Astrocyte (in vitro differentiated cells and primary cell): Measurements from ENCODE around the gene PTPRT. TPM values are rescaled to one million over a fixed set of nuclear protein-coding genes. Genes with fewer than 3 reads are reported as not detected.

Source experiments
- DNase-seq: peaks from one replicate; pipeline ENCODE4 v3.0.0-alpha.2; 2010; ENCODE audit warnings: low read depth
- FAIRE-seq: peaks from 2 replicates; lab custom pipeline; 2011; peaks lifted over from hg19 to GRCh38; lab: Jason Lieb, UNC
- H2AFZ ChIP-seq: 2 replicates; pipeline ENCODE4 v1.6.0; 2012; ENCODE audit warnings: low read depth, low read length, inconsistent platforms
- H3K27ac ChIP-seq: 2 replicates; pipeline ENCODE4 v1.5.1; 2011; ENCODE audit warnings: low read depth, low read length, inconsistent platforms
- H3K27me3 ChIP-seq: 2 replicates; pipeline ENCODE4 v1.6.0; 2011; ENCODE audit warnings: low read length, inconsistent platforms; ENCODE audit not compliant: insufficient read depth
- H3K36me3 ChIP-seq: 2 replicates; pipeline ENCODE4 v1.5.1; 2011; ENCODE audit warnings: low read length, inconsistent platforms; ENCODE audit not compliant: insufficient read depth
- H3K4me1 ChIP-seq: 2 replicates; pipeline ENCODE4 v1.5.1; 2011; ENCODE audit warnings: low read length, inconsistent platforms; ENCODE audit not compliant: insufficient read depth
- H3K4me2 ChIP-seq: 2 replicates; pipeline ENCODE4 v1.6.0; 2012; ENCODE audit warnings: low read length, inconsistent platforms
- H3K4me3 ChIP-seq: 2 replicates; pipeline ENCODE4 v1.5.1; 2011; ENCODE audit warnings: low read depth, mild to moderate bottlenecking, low read length, inconsistent platforms; ENCODE audit not compliant: insufficient read depth
- H3K79me2 ChIP-seq: 2 replicates; pipeline ENCODE4 v1.6.0; 2012; ENCODE audit warnings: mild to moderate bottlenecking, low read length, inconsistent platforms; ENCODE audit not compliant: insufficient read depth
- H3K9ac ChIP-seq: 2 replicates; pipeline ENCODE4 v1.6.0; 2012; ENCODE audit warnings: mild to moderate bottlenecking, low read length, inconsistent platforms
- H3K9me3 ChIP-seq: 2 replicates; pipeline ENCODE4 v1.5.1; 2012; ENCODE audit warnings: low read depth, mild to moderate bottlenecking, low read length, inconsistent platforms; ENCODE audit not compliant: insufficient read depth
- H4K20me1 ChIP-seq: 2 replicates; pipeline ENCODE4 v1.6.0; 2012; ENCODE audit warnings: low read length, inconsistent platforms; ENCODE audit not compliant: insufficient read depth
- H3K27ac Mint-ChIP-seq: one replicate; pipeline ENCODE4 v1.8.0; 2021; ENCODE audit warnings: mild to moderate bottlenecking, mixed read lengths; ENCODE audit not compliant: unreplicated experiment
- H3K27me3 Mint-ChIP-seq: one replicate; pipeline ENCODE4 v1.8.0; 2021; ENCODE audit warnings: low read depth, mixed read lengths; ENCODE audit not compliant: unreplicated experiment
- H3K36me3 Mint-ChIP-seq: one replicate; pipeline ENCODE4 v1.8.0; 2021; ENCODE audit warnings: low read depth, mixed read lengths; ENCODE audit not compliant: unreplicated experiment
- H3K4me1 Mint-ChIP-seq: one replicate; pipeline ENCODE4 v1.8.0; 2021; ENCODE audit warnings: low read depth, mixed read lengths; ENCODE audit not compliant: unreplicated experiment
- H3K4me3 Mint-ChIP-seq: one replicate; pipeline ENCODE4 v1.8.0; 2021; ENCODE audit warnings: mild to moderate bottlenecking, moderate library complexity, mixed read lengths; ENCODE audit not compliant: unreplicated experiment
- H3K9me3 Mint-ChIP-seq: one replicate; pipeline ENCODE4 v1.8.0; 2021; ENCODE audit warnings: mild to moderate bottlenecking, mixed read lengths; ENCODE audit not compliant: unreplicated experiment
- EZH2 ChIP-seq: IDR thresholded peaks from 2 replicates; pipeline ENCODE4 v1.6.1; 2012; ENCODE audit warnings: mild to moderate bottlenecking, low read length, inconsistent platforms; ENCODE audit not compliant: insufficient read depth
- total RNA-seq: library from RNA; stranded (reverse); gene quantifications from 2 replicates; pipeline ENCODE4 v1.2.1, GENCODE V29; 2021
- TF ChIP-seq, protein P1 (sequence below): IDR thresholded peaks from 2 replicates; pipeline ENCODE4 v1.5.1; 2011; ENCODE audit warnings: low read depth, mild to moderate bottlenecking, inconsistent platforms, low read length, moderate library complexity; ENCODE audit not compliant: insufficient read depth

PTPRT gene
- total RNA-seq, 1 donor from 2014 or later = 0.25 TPM

DNA sequence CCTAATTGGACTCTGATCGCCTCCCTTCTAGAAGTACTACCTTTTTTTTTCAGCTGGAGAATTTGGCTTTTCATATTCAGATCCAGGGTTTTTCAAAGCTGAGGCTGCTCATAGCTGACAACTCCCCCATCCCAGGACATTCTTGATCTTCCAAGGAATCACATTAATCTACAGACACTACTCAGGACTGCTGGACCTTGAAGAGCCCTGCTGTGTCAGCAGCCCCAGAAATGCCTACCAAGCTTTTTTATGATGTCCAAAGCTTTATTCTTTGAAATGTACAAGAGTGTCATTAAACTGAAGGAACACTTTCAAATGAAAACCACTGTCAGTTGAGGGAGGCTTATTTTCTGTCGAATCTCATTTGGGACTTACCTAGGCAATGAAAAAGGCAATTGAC lies 704.1 kb downstream of the PTPRT start:
- no peaks in the 10 kb centered on the region for H3K9me3 ChIP-seq
- DNase-seq (no peak), FAIRE-seq (no peak)
- no peaks in the 10 kb centered on the region for H3K4me1 Mint-ChIP-seq
- H3K27me3 ChIP-seq = no peaks in the 10 kb centered on the region
- no peak overlapping the region for H3K27ac ChIP-seq
- H3K36me3 Mint-ChIP-seq = no peaks in the 10 kb centered on the region
- H3K4me3 ChIP-seq = no peak overlapping the region
- H3K9me3 Mint-ChIP-seq = peaks cover 3% of the 10 kb centered on the region
- H3K27ac Mint-ChIP-seq = no peak overlapping the region
- H3K4me3 Mint-ChIP-seq = no peak overlapping the region
- no peaks in the 10 kb centered on the region for H4K20me1 ChIP-seq
- no peak overlapping the region for H2AFZ ChIP-seq
- H3K4me2 ChIP-seq = no peak overlapping the region
- no peaks in the 10 kb centered on the region for H3K4me1 ChIP-seq
- no peak overlapping the region for H3K9ac ChIP-seq
- no peaks in the 10 kb centered on the region for H3K79me2 ChIP-seq
- TF ChIP-seq EZH2 = no peak
- TF ChIP-seq, protein P1, sequence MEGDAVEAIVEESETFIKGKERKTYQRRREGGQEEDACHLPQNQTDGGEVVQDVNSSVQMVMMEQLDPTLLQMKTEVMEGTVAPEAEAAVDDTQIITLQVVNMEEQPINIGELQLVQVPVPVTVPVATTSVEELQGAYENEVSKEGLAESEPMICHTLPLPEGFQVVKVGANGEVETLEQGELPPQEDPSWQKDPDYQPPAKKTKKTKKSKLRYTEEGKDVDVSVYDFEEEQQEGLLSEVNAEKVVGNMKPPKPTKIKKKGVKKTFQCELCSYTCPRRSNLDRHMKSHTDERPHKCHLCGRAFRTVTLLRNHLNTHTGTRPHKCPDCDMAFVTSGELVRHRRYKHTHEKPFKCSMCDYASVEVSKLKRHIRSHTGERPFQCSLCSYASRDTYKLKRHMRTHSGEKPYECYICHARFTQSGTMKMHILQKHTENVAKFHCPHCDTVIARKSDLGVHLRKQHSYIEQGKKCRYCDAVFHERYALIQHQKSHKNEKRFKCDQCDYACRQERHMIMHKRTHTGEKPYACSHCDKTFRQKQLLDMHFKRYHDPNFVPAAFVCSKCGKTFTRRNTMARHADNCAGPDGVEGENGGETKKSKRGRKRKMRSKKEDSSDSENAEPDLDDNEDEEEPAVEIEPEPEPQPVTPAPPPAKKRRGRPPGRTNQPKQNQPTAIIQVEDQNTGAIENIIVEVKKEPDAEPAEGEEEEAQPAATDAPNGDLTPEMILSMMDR = no peak
- H3K36me3 ChIP-seq = no peaks in the 10 kb centered on the region
- no peaks in the 10 kb centered on the region for H3K27me3 Mint-ChIP-seq

DNA sequence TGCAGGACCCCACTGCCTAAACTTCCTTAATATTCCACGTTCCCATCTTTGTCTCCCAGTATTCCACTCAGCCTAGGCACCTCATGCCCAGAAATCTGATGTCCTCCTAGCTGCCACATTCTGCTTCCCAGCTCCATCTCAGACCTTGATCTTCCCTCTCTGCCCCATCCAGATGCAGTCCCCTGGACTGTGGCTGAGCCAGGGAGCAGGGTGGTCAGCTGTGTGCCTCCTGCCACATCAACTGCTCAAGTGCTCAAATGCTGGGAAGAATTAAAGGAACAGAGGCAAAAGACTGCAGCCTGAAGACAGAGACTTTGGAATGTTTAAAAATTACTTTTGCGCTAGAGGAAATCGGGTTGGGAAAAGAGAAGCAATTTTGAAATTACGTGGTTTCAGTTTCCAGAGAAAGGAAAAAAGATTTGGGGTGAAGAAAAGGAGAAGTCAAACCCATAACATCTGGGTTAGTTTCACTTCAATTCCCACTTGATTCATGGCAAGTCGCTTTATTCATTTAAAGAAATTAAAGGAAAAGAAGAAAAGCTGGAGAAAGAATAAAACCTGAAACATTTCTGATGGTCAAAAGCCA lies 704.8 kb downstream of the PTPRT start:
- Histone ChIP-seq H3K79me2 (no peaks in the 10 kb centered on the region), H3K4me1 (no peaks in the 10 kb centered on the region), H4K20me1 (no peaks in the 10 kb centered on the region), H3K27ac (no peak overlapping the region), H3K36me3 (no peaks in the 10 kb centered on the region), H3K27me3 (no peaks in the 10 kb centered on the region), H3K4me2 (no peak overlapping the region), H3K9me3 (no peaks in the 10 kb centered on the region), H2AFZ (no peak overlapping the region), H3K9ac (no peak overlapping the region), H3K4me3 (no peak overlapping the region)
- H3K27me3 Mint-ChIP-seq = no peaks in the 10 kb centered on the region
- H3K4me1 Mint-ChIP-seq = no peaks in the 10 kb centered on the region
- DNase-seq (no peak), FAIRE-seq (no peak)
- no peak overlapping the region for H3K27ac Mint-ChIP-seq
- H3K9me3 Mint-ChIP-seq = peaks cover 3% of the 10 kb centered on the region
- H3K4me3 Mint-ChIP-seq = no peak overlapping the region
- TF ChIP-seq, protein P1 = no peak
- TF ChIP-seq EZH2 = no peak
- no peaks in the 10 kb centered on the region for H3K36me3 Mint-ChIP-seq

DNA sequence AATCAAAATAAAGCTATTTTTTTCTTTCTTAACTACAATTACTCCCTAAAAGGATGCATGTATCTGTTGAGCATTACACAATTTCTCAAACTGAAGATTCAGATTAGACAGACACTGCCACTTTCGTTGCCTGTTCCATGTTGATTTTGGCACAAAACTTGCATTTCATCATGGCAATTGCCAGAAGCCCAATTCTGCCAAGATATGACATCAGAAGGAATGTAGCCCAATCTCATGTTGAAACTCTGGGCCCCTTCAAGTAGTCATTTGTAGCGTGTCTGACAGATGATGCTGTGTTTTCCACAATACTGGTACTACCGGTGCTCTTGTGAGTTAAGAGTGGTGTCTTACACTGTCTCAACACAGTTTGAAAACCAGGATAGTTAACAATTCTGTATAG lies 705.4 kb downstream of the PTPRT start:
- Histone ChIP-seq H3K4me1 (no peaks in the 10 kb centered on the region), H3K4me3 (no peak overlapping the region), H4K20me1 (no peaks in the 10 kb centered on the region), H2AFZ (no peak overlapping the region), H3K4me2 (no peak overlapping the region), H3K9me3 (no peaks in the 10 kb centered on the region), H3K36me3 (no peaks in the 10 kb centered on the region), H3K9ac (no peak overlapping the region), H3K79me2 (no peaks in the 10 kb centered on the region), H3K27ac (no peak overlapping the region), H3K27me3 (no peaks in the 10 kb centered on the region)
- DNase-seq (no peak), FAIRE-seq (no peak)
- TF ChIP-seq EZH2 = no peak
- TF ChIP-seq, protein P1 = no peak
- H3K4me1 Mint-ChIP-seq = no peaks in the 10 kb centered on the region
- H3K9me3 Mint-ChIP-seq = peaks cover 3% of the 10 kb centered on the region
- H3K36me3 Mint-ChIP-seq = no peaks in the 10 kb centered on the region
- no peak overlapping the region for H3K27ac Mint-ChIP-seq
- H3K27me3 Mint-ChIP-seq = no peaks in the 10 kb centered on the region
- no peak overlapping the region for H3K4me3 Mint-ChIP-seq
